ENCODE measurements around the gene TECPR2.

The TECPR2 gene

DNA sequence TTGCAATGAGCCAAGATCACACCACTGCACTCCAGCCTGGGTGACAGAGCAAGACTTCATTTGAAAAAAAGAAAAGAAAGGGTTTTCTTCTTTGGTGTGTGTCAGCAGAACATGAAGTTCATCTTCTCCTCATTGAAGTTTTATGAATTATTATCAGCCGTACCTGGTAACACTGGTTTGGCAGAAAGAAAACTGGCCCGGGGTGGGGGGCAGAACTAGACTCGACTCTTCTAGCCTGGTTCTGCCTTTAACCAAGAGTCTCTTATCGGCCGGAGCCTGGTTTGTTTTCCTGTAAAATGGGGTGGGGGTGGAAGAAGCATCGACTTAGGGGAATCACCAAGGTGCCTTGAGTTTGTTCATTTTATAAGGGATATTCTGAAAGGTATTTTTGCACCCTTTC, 64.1 kb downstream of the TECPR2 start:
- no peak for DNase-seq (ENCODE audit: low read depth)

DNA sequence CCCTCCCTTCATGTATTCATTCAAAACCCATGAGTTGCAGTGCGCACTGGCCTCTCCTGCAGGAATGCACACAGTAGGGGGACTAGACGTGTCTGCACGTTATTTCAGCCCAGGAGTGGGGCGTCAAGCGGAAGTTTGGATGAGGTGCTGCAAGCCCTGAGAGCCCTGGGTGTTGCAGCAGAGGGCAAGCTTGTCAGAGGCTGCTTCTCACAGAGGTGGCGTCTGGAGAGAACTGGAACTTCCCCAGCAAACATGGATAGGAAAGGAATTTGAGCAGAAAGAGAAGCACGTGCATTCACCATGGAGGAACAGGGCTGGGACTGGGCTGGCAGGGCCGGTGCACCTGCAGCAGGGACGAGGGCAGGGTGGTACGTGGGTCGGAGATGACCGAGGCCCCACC, 64.9 kb downstream of the TECPR2 start:
- no peak for DNase-seq (ENCODE audit: low read depth)

DNA sequence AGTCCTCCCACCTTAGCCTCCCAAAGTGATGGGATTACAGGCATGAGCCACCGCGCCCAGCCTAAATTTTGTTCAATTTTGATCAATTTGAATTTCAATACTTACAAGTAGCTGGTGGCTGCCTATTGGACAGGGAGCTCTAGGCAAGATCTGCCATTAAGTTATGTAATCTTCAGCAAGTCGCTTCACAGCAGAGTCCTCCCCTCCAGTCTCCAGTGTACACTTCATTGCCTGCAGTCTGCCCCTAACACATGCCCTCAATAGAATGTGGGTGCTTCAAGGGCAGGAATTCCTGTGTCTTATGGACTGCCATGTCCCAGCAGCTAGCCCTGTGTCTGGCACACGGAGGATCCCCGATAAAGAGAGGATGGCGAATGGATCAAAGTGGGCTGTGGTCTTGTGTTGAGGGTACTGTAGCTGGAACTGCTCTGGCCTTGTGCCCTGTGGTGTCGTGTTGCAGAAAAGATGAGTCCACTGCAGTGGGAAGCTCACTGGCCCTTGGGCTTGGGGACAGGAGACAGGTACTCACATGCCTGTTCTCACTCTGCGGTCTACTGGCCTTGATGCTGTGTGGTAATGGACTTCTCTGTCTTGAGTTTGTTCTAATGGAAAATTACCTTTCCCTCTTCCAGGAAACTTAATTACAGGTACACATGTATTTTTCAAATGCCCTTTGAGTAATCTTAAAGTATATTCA, 67.6 kb downstream of the TECPR2 start:
- DNase-seq (ENCODE audit: low read depth): no peak

- DNase-seq (ENCODE audit: low read depth): no peak
Measured at GRCh38 chr14:102431751-102432150, 69.0 kb downstream of the TECPR2 start.

DNA sequence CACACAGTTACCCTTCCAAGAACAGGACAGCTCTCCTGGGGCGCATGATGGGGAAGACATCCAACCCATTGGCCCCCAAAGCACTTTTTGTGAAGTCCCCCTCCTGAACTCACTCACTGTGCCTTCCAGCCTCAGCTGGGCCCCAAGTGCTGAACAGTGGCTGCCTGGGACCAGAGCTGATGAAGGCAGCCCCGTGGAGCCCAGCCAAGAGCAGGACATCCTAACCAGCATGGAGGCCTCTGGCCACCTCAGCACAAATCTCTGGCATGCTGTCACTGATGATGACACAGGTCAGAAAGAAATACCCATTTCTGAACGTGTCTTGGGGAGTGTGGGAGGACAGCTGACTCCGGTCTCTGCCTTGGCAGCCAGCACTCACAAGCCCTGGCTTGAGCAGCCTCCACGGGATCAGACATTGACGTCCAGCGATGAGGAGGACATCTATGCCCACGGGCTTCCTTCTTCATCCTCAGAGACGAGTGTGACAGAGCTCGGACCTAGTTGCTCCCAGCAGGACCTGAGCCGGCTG, 72.0 kb downstream of the TECPR2 start:
- no peak for DNase-seq (ENCODE audit: low read depth)

GRCh38 chr14:102437997-102438915, 75.5 kb downstream of the TECPR2 start:
- DNase-seq (ENCODE audit: low read depth): peak; percentile 54

GRCh38 chr14:102439556-102439955, 76.8 kb downstream of the TECPR2 start:
- no peak for DNase-seq (ENCODE audit: low read depth)

DNA sequence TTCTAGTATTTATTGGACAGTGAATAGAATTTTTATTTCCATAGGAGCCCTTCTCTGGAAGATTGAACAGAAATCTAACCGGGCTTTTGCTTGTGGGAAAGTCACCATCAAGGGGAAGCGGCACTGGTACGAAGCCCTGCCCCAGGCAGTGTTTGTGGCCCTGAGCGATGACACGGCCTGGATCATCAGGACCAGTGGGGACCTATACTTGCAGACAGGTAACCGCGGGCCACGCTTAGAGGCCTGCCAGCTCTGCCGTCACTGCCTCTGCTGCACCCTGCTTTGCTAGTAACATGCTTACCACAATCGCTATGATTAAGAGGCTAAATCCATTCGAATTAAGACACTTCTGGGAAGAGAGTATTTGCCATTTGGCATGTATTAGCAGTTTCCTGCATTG, 77.7 kb downstream of the TECPR2 start:
- no peak for DNase-seq (ENCODE audit: low read depth)

DNA sequence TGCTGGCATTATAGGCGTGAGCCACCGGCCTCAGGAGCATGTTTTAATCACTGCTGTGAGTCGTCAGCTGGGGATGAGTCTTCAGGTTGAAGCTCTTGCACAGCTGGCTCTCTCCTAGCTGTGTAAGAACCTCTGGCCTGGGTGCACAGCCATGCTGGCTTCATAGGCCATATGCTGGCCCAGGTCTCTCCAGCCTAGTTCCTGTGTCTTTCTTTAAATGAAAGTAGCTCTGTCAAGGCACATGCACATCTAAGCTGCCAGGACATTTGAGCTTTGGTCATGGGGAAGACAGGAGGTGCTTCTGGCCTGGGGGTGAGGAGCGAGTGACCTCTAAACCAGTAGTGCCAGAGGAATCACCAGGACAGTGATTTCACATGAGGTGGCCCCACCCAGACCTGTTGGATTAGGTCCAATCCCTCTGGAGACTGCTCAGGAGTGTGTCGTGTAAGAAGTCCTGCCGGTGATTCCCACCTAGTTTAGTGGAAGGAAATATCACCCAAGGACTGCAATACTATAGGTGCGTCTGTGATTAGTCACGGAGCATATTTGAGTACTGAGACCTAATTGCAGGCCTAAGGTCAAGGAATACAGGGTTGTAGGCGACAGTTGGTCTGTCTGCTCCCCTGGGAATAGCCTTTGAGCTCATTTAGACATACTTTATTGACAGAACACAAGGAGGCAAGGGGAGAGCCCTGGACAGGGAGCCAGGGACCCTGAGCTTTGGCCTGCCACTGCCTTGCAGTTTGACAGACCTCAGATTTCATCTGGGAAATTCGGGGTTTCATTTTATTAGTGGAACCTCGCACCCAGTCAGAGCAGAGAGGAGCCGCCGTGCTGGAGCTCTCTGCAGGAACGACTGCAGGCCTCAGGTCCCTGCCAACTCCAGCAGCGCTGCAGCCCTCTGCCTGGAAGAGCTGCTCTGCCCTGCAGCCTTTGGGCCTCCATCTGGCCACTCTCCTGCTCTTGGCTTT, 79.8 kb downstream of the TECPR2 start:
- no peak for DNase-seq (ENCODE audit: low read depth)

GRCh38 chr14:102445066-102445465, 82.3 kb downstream of the TECPR2 start:
- DNase-seq (ENCODE audit: low read depth): no peak

- DNase-seq (ENCODE audit: low read depth): no peak
Measured at GRCh38 chr14:102445641-102446040, 82.9 kb downstream of the TECPR2 start.

GRCh38 chr14:102450206-102451063, 87.7 kb downstream of the TECPR2 start:
- DNase-seq (ENCODE audit: low read depth): no peak

- DNase-seq (ENCODE audit: low read depth): no peak
Measured at GRCh38 chr14:102451064-102451352, 88.3 kb downstream of the TECPR2 start.

GRCh38 chr14:102452302-102452701, 89.6 kb downstream of the TECPR2 start:
- no peak for DNase-seq (ENCODE audit: low read depth)

DNA sequence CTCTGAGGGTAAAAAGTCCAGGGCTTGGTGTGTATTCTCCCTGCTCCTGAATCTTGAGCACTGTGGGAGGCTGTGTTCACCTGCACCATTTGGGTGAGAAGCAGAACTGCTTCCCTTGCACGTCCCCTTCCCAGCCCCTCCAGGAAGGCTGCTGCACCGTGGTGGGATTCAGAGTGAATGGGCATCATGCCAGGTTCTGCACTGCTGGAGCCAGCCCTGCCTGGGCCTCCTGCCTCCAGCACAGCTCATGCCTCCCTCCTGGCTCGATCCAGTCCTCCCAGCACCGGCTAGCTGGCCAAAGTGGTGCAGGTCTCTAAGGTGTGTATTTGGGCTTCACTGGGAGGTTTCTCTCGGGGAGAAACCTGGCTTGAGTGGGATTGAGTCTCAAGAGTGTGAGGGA, 92.0 kb downstream of the TECPR2 start:
- no peak for DNase-seq (ENCODE audit: low read depth)

DNA sequence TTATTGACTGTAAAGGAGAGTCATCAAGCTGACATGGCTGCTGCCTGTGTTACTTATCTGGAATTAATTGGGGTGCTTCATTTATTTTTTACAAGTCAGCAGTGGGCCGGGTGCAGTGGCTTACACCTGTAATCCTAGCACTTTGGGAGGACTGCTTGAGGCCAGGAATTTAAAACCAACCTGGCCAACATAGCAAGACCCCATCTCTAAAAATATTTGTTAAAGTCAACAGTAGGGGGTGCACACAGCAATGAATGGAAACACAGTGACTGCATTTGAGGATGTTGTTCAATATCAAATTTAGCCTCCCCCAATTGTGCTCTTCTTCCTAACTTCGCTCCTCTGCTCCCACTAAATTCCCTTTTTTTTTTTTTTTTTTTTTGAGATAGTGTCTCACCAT, 94.8 kb downstream of the TECPR2 start:
- no peak for DNase-seq (ENCODE audit: low read depth)

GRCh38 chr14:102461490-102462338, 99.0 kb downstream of the TECPR2 start:
- DNase-seq (ENCODE audit: low read depth): no peak

GRCh38 chr14:102462391-102462790, 99.7 kb downstream of the TECPR2 start:
- no peak for DNase-seq (ENCODE audit: low read depth)

DNA sequence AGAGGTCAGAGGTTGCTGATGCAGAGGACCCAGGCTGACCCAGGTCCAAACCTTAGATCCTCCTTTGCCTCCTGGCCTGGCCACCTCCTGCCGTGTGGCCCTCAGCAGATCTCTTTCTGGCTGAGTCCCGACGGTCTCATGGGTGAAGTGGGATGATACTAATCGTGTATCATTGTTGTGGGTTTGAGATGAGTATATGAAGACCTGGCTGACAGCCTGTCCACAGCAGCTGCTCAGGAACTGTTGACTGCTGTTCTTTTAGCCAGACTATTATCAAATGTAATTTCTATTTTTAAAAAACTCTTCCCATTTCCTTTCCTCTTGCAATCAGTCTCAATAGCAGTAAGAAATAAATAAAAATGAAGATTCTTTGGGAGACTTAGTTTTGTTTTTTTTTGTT, 101.3 kb downstream of the TECPR2 start:
- no peak for DNase-seq (ENCODE audit: low read depth)

DNA sequence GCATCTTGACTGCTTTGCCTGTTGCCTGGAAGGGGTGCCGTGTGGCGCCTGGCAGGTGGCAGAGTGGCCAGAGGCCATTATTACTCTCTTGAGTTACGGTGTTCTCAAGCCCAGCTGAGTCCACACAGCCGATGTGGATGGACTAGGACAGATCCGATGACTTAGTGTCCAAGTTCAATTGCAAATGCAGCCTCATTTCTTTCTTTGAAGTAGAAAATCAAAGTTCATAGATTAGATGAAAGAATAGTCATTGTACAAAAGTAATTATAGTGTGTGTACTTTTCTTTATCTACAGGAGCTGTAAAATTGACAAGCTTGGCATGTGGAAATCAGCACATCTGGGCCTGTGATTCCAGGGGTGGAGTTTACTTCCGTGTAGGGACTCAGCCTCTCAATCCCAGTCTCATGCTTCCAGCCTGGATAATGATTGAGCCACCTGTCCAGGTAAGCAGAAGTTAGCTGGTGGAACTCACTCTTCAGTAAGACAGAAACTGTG, 102.2 kb downstream of the TECPR2 start:
- DNase-seq (ENCODE audit: low read depth): no peak

All from activated T-cell treated with anti-CD3 and anti-CD28 coated beads for 24 hours (primary cell).